Endodermal cell (in vitro differentiated cells): ENCODE data around the gene CLCN5. TPM values are rescaled to one million over a fixed set of nuclear protein-coding genes. Genes with fewer than 3 reads are reported as not detected.
A peak's percentile ranks its signal among the peaks of the same experiment; 100 is the strongest.

Experiments
- DNase-seq: peaks from one replicate; pipeline ENCODE4 v3.0.0-alpha.2; 2017
- H3K27ac ChIP-seq: 2 replicates; pipeline ENCODE4 v1.5.1; 2013; ENCODE audit warnings: mild to moderate bottlenecking, low read depth, low read length, moderate library complexity
- H3K27me3 ChIP-seq: 2 replicates; pipeline ENCODE4 v1.6.1; 2013; ENCODE audit warnings: mild to moderate bottlenecking, low read length, moderate library complexity; ENCODE audit not compliant: insufficient read depth, control insufficient read depth, poor library complexity, severe bottlenecking
- H3K36me3 ChIP-seq: 2 replicates; pipeline ENCODE4 v1.7.0; 2013; ENCODE audit warnings: mild to moderate bottlenecking, low read length, moderate library complexity; ENCODE audit not compliant: control insufficient read depth, insufficient read depth
- H3K4me1 ChIP-seq: one replicate; pipeline ENCODE4 v1.7.0; 2013; ENCODE audit warnings: low read length; ENCODE audit not compliant: control insufficient read depth, insufficient read depth
- H3K4me3 ChIP-seq: 2 replicates; pipeline ENCODE4 v1.5.1; 2013; ENCODE audit warnings: mild to moderate bottlenecking, low read length, moderate library complexity
- H3K9ac ChIP-seq: 2 replicates; pipeline ENCODE4 v1.6.1; 2013; ENCODE audit warnings: mild to moderate bottlenecking, low read length, moderate library complexity; ENCODE audit not compliant: poor library complexity, severe bottlenecking; ENCODE audit errors: extremely low read depth
- H3K9me3 ChIP-seq: 2 replicates; pipeline ENCODE4 v1.6.1; 2013; ENCODE audit warnings: mild to moderate bottlenecking, low read length, moderate library complexity; ENCODE audit not compliant: control insufficient read depth
- H3K27ac Mint-ChIP-seq: 2 replicates; pipeline ENCODE4 v1.8.0; 2020; ENCODE audit warnings: mixed read lengths
- H3K27me3 Mint-ChIP-seq: 2 replicates; pipeline ENCODE4 v1.8.0; 2021; ENCODE audit warnings: mild to moderate bottlenecking, mixed read lengths; ENCODE audit not compliant: insufficient read depth
- H3K36me3 Mint-ChIP-seq: 2 replicates; pipeline ENCODE4 v1.8.0; 2020; ENCODE audit warnings: low read depth, mixed read lengths
- H3K4me1 Mint-ChIP-seq: 2 replicates; pipeline ENCODE4 v1.8.0; 2020; ENCODE audit warnings: mixed read lengths
- H3K4me3 Mint-ChIP-seq: 2 replicates; pipeline ENCODE4 v1.8.0; 2020; ENCODE audit warnings: mild to moderate bottlenecking, moderate library complexity, mixed read lengths
- H3K9me3 Mint-ChIP-seq: 2 replicates; pipeline ENCODE4 v1.8.0; 2020; ENCODE audit warnings: mild to moderate bottlenecking, mixed read lengths
- CTCF ChIP-seq: fragments of 200-600 bp; sonication (generic); conservative IDR thresholded peaks from 2 replicates; pipeline ENCODE4 v1.5.0; 2021; ENCODE audit warnings: antibody characterized with exemption, mild to moderate bottlenecking
- WGBS, 2 experiments: methylation state at CpG; one replicate each; pipeline versions ENCODE4 v1.1.5 to v1.1.7; 2013; ENCODE audit warnings: missing lambda C conversion rate in 2 of 2, mixed read lengths in 1 of 2; ENCODE audit not compliant: insufficient coverage in 1 of 2, insufficient read length in 1 of 2; 5-methylcytosine and 5-hydroxymethylcytosine counted together
- total RNA-seq, 2 donors: library from RNA; stranded (reverse); fragmentation: NEBNext Ultra II Directional in 1 of 2; extraction: Animal tissue kit (Norgen Biotek cat#: 25700) in 1 of 2; gene quantifications; 2 replicates in 1 of 2; 3 replicates in 1 of 2; pipeline ENCODE4 v1.2.1, GENCODE V29; 2021

Gene CLCN5
- total RNA-seq, 2 donors from 2014 or later, result 12.9 to 18.9 TPM

- Mint-ChIP-seq H3K36me3 (no peaks in the 10 kb centered on the region), H3K27ac (no peak overlapping the region), H3K4me1 (no peaks in the 10 kb centered on the region), H3K4me3 (no peak overlapping the region), H3K27me3 (no peaks in the 10 kb centered on the region), H3K9me3 (peaks cover 26% of the 10 kb centered on the region)
- TF ChIP-seq CTCF, result peak; percentile 50
- DNase-seq, result no peak
- no peaks in the 10 kb centered on the region for H3K4me1 ChIP-seq
- no peak overlapping the region for H3K4me3 ChIP-seq
- no peaks in the 10 kb centered on the region for H3K27me3 ChIP-seq
- H3K9ac ChIP-seq, result no peak overlapping the region
- H3K36me3 ChIP-seq, result no peaks in the 10 kb centered on the region
- H3K9me3 ChIP-seq, result no peaks in the 10 kb centered on the region
- 84% methylated on average over 3 of the region's 3 CpGs; no CpG with 5 or more reads in 1 of the 2 experiments for WGBS, 2 experiments
- H3K27ac ChIP-seq, result no peak overlapping the region
These were observed 10.3 kb upstream of the CLCN5 start for GRCh38 chrX:49912086-49912485.

- H3K4me3 Mint-ChIP-seq, result no peak overlapping the region
These were observed 9.5 kb upstream of the CLCN5 start for GRCh38 chrX:49912861-49913260.

GRCh38 chrX:49915361-49916222, 6.8 kb upstream of the CLCN5 start:
- no peaks in the 10 kb centered on the region for H3K27me3 Mint-ChIP-seq
- WGBS, 2 experiments, result 38 to 50% methylated on average over 2 to 8 of the region's 8 CpGs
- Histone ChIP-seq H3K27me3 (no peaks in the 10 kb centered on the region), H3K27ac (no peak overlapping the region), H3K4me3 (no peak overlapping the region), H3K9me3 (no peaks in the 10 kb centered on the region), H3K4me1 (no peaks in the 10 kb centered on the region), H3K36me3 (no peaks in the 10 kb centered on the region), H3K9ac (no peak overlapping the region)
- no peaks in the 10 kb centered on the region for H3K4me1 Mint-ChIP-seq
- H3K4me3 Mint-ChIP-seq, result no peak overlapping the region
- no peak overlapping the region for H3K27ac Mint-ChIP-seq
- no peaks in the 10 kb centered on the region for H3K36me3 Mint-ChIP-seq
- peak; percentile 89 for TF ChIP-seq CTCF
- DNase-seq, result peak; percentile 59
- peaks cover 31% of the 10 kb centered on the region for H3K9me3 Mint-ChIP-seq

More at GRCh38 chrX:49912861-49913260, 9.5 kb upstream of the CLCN5 start:
- H3K9me3 Mint-ChIP-seq, result peaks cover 30% of the 10 kb centered on the region
- H3K27me3 ChIP-seq, result no peaks in the 10 kb centered on the region
- no peaks in the 10 kb centered on the region for H3K36me3 ChIP-seq
- H3K27me3 Mint-ChIP-seq, result no peaks in the 10 kb centered on the region
- H3K4me1 Mint-ChIP-seq, result no peaks in the 10 kb centered on the region
- no peak overlapping the region for H3K9ac ChIP-seq
- TF ChIP-seq CTCF, result no peak
- H3K4me3 ChIP-seq, result no peak overlapping the region
- H3K4me1 ChIP-seq, result no peaks in the 10 kb centered on the region
- no peak overlapping the region for H3K27ac Mint-ChIP-seq
- H3K9me3 ChIP-seq, result no peaks in the 10 kb centered on the region
- no peaks in the 10 kb centered on the region for H3K36me3 Mint-ChIP-seq
- H3K27ac ChIP-seq, result no peak overlapping the region
- DNase-seq, result no peak
- 90% methylated on average over 3 of the region's 3 CpGs; no CpG with 5 or more reads in 1 of the 2 experiments for WGBS, 2 experiments
